ENCODE measurements around the gene XRRA1. TPM values are rescaled to one million over a fixed set of nuclear protein-coding genes. Genes with fewer than 3 reads are reported as not detected.

Gene XRRA1
- total RNA-seq, 1 experiment from 2014 or later, result 34.1 TPM

- no TSS peak for BruUV-seq (replicated peaks)
- no peak for DNase-seq (ENCODE audit: low read depth, low spot score)
- Histone ChIP-seq H3K27ac (ENCODE audit: low read length) (no peak overlapping the region), H3K4me3 (ENCODE audit: low read depth in 2 of 2, low read length in 2 of 2) (no peak overlapping the region), H3K4me1 (ENCODE audit: control insufficient read depth, insufficient read depth, low read length) (no peaks in the 10 kb centered on the region), H3K36me3 (ENCODE audit: control insufficient read depth, insufficient read depth, low read length) (peaks cover 29% of the 10 kb centered on the region), H3K9me3 (ENCODE audit: control insufficient read depth, insufficient read depth, low read depth, low read length) (no peaks in the 10 kb centered on the region), H3K27me3 (ENCODE audit: control insufficient read depth, insufficient read depth, low read length) (no peaks in the 10 kb centered on the region)
- intact Hi-C loops (cut with micrococcal nuclease; ENCODE audit: unreplicated experiment), result no loop called here
- ATAC-seq, result no peak
- in situ Hi-C loops (cut with HindIII; ENCODE audit: low pct_unique_long_range_greater_than_20kb, low sequenced_read_pairs), result no loop called here
- no peak for TF ChIP-seq POLR2AphosphoS5 (IDR thresholded peaks at IDR 0.05; ENCODE audit: low read depth, low read length)
- no peak for TF ChIP-seq CTCF (IDR thresholded peaks at IDR 0.05)
- no peak for TF ChIP-seq TCF7L2 (IDR thresholded peaks at IDR 0.05; ENCODE audit: low read depth, low read length)
- TF ChIP-seq SIN3A (IDR thresholded peaks at IDR 0.05; ENCODE audit: borderline replicate concordance, insufficient read depth, low read depth, low read length), result no peak
- TF ChIP-seq REST (IDR thresholded peaks at IDR 0.05; ENCODE audit: insufficient read depth in 1 of 2, low read depth in 2 of 2, low read length in 1 of 2), result no peak
- CTCF ChIA-PET, result no interaction called here
- POLR2A ChIA-PET, result no interaction called here
Measured at GRCh38 chr11:74839446-74839845, 109.4 kb downstream of the XRRA1 start.

GRCh38 chr11:74838188-74838587 is 110.7 kb downstream of the XRRA1 start:
- POLR2A ChIA-PET, result no interaction called here
- TF ChIP-seq CTCF (IDR thresholded peaks at IDR 0.05), result no peak
- no peak for TF ChIP-seq SIN3A (IDR thresholded peaks at IDR 0.05; ENCODE audit: borderline replicate concordance, insufficient read depth, low read depth, low read length)
- TF ChIP-seq POLR2AphosphoS5 (IDR thresholded peaks at IDR 0.05; ENCODE audit: low read depth, low read length), result no peak
- TF ChIP-seq TCF7L2 (IDR thresholded peaks at IDR 0.05; ENCODE audit: low read depth, low read length), result no peak
- no peak for TF ChIP-seq REST (IDR thresholded peaks at IDR 0.05; ENCODE audit: insufficient read depth in 1 of 2, low read depth in 2 of 2, low read length in 1 of 2)
- no peaks in the 10 kb centered on the region for H3K27me3 ChIP-seq (ENCODE audit: control insufficient read depth, insufficient read depth, low read length)
- H3K9me3 ChIP-seq (ENCODE audit: control insufficient read depth, insufficient read depth, low read depth, low read length), result no peaks in the 10 kb centered on the region
- BruUV-seq (replicated peaks), result no TSS peak
- H3K4me1 ChIP-seq (ENCODE audit: control insufficient read depth, insufficient read depth, low read length), result no peaks in the 10 kb centered on the region
- intact Hi-C loops (cut with micrococcal nuclease; ENCODE audit: unreplicated experiment) (no loop called here), in situ Hi-C loops (cut with HindIII; ENCODE audit: low pct_unique_long_range_greater_than_20kb, low sequenced_read_pairs) (no loop called here)
- H3K36me3 ChIP-seq (ENCODE audit: control insufficient read depth, insufficient read depth, low read length), result peaks cover 29% of the 10 kb centered on the region
- CTCF ChIA-PET, result no interaction called here
- no peak for ATAC-seq
- H3K4me3 ChIP-seq (ENCODE audit: low read depth in 2 of 2, low read length in 2 of 2), result no peak overlapping the region
- H3K27ac ChIP-seq (ENCODE audit: low read length), result no peak overlapping the region
- DNase-seq (ENCODE audit: low read depth, low spot score), result no peak
